DOHH2 (cell line): Measurements from ENCODE around the gene INPP4B.

Source experiments
- H3F3A ChIP-seq: fragments of 200-600 bp; sonication (generic), shearing (Covaris generic); 2 replicates; pipeline ENCODE4 v1.6.0; 2016; ENCODE audit warnings: antibody characterized with exemption, mild to moderate bottlenecking; ENCODE audit not compliant: control insufficient read depth, insufficient read depth
- H3K27ac ChIP-seq: fragments of 200-600 bp; sonication (generic); 2 replicates; pipeline ENCODE4 v1.5.1; 2014; ENCODE audit warnings: low read depth, mild to moderate bottlenecking, low read length, moderate library complexity
- H3K27me3 ChIP-seq: fragments of 200-600 bp; sonication (generic); 2 replicates; pipeline ENCODE4 v1.6.1; 2014; ENCODE audit warnings: mild to moderate bottlenecking, low read length, mixed read lengths; ENCODE audit not compliant: control insufficient read depth
- H3K36me3 ChIP-seq: fragments of 200-600 bp; sonication (generic); 2 replicates; pipeline ENCODE4 v1.6.1; 2014; ENCODE audit warnings: mild to moderate bottlenecking, low read length, moderate library complexity, mixed read lengths; ENCODE audit not compliant: control insufficient read depth
- H3K4me1 ChIP-seq: fragments of 200-600 bp; sonication (generic); 2 replicates; pipeline ENCODE4 v1.6.1; 2014; ENCODE audit warnings: mild to moderate bottlenecking, low read length, mixed read lengths; ENCODE audit not compliant: control insufficient read depth
- H3K4me2 ChIP-seq: fragments of 200-600 bp; sonication (generic); 2 replicates; pipeline ENCODE4 v1.6.0; 2014; ENCODE audit warnings: mild to moderate bottlenecking, low read length, moderate library complexity
- H3K4me3 ChIP-seq: fragments of 200-600 bp; sonication (generic); 2 replicates; pipeline ENCODE4 v1.5.1; 2014; ENCODE audit warnings: mild to moderate bottlenecking, low read length, mixed read lengths
- H3K79me2 ChIP-seq: fragments of 200-600 bp; sonication (generic); 2 replicates; pipeline ENCODE4 v1.6.1; 2014; ENCODE audit warnings: mild to moderate bottlenecking, low read length, mixed read lengths; ENCODE audit not compliant: control insufficient read depth
- H3K9me2 ChIP-seq: fragments of 200-600 bp; sonication (generic); replicated peaks from 2 replicates; pipeline ENCODE4 v1.6.1; 2014; ENCODE audit warnings: mild to moderate bottlenecking, low read length, mixed read lengths; ENCODE audit not compliant: control insufficient read depth
- H3K9me3 ChIP-seq: fragments of 200-600 bp; sonication (generic); 2 replicates; pipeline ENCODE4 v1.6.1; 2014; ENCODE audit warnings: antibody characterized with exemption, low read length, mixed read lengths; ENCODE audit not compliant: control insufficient read depth, insufficient read depth
- H4K20me1 ChIP-seq: fragments of 200-600 bp; sonication (generic); 2 replicates; pipeline ENCODE4 v1.6.0; 2014; ENCODE audit warnings: low read depth, mild to moderate bottlenecking, antibody characterized with exemption, low read length, moderate library complexity; ENCODE audit not compliant: control insufficient read depth, insufficient read depth
- CTCF ChIP-seq: fragments of 200-600 bp; sonication (generic); IDR thresholded peaks from one replicate; pipeline ENCODE4 v1.5.1; 2014; ENCODE audit warnings: antibody characterized with exemption, mild to moderate bottlenecking, low read depth, low read length; ENCODE audit not compliant: poor library complexity, severe bottlenecking
- EZH2phosphoT487 ChIP-seq: fragments of 200-600 bp; sonication (generic); IDR thresholded peaks from 2 replicates; pipeline ENCODE4 v1.6.1; 2017; ENCODE audit warnings: borderline replicate concordance, mild to moderate bottlenecking, antibody characterized with exemption, low read length, moderate library complexity, mixed read lengths

Gene INPP4B

GRCh38 chr4:142778900-142779299, 67.2 kb downstream of the INPP4B start:
- Histone ChIP-seq H3K9me2 (no peaks in the 10 kb centered on the region), H3F3A (no peaks in the 10 kb centered on the region), H3K4me2 (no peak overlapping the region), H3K9me3 (no peaks in the 10 kb centered on the region), H4K20me1 (no peaks in the 10 kb centered on the region), H3K27ac (no peak overlapping the region), H3K36me3 (no peaks in the 10 kb centered on the region), H3K79me2 (no peaks in the 10 kb centered on the region), H3K4me3 (no peak overlapping the region), H3K4me1 (no peaks in the 10 kb centered on the region), H3K27me3 (no peaks in the 10 kb centered on the region)
- TF ChIP-seq EZH2phosphoT487 (no peak), CTCF (no peak)

GRCh38 chr4:142778430-142778829, 67.7 kb downstream of the INPP4B start:
- Histone ChIP-seq H3K79me2 (no peaks in the 10 kb centered on the region), H3K4me2 (no peak overlapping the region), H3F3A (no peaks in the 10 kb centered on the region), H3K9me3 (no peaks in the 10 kb centered on the region), H3K4me3 (no peak overlapping the region), H3K27ac (no peak overlapping the region), H3K27me3 (no peaks in the 10 kb centered on the region), H4K20me1 (no peaks in the 10 kb centered on the region), H3K36me3 (no peaks in the 10 kb centered on the region), H3K4me1 (no peaks in the 10 kb centered on the region), H3K9me2 (no peaks in the 10 kb centered on the region)
- TF ChIP-seq EZH2phosphoT487 (no peak), CTCF (no peak)

- Histone ChIP-seq H3K4me3 (no peak overlapping the region), H3K4me2 (no peak overlapping the region), H3K36me3 (no peaks in the 10 kb centered on the region), H3K4me1 (no peaks in the 10 kb centered on the region), H3K27me3 (no peaks in the 10 kb centered on the region), H3F3A (no peaks in the 10 kb centered on the region), H4K20me1 (no peaks in the 10 kb centered on the region), H3K27ac (no peak overlapping the region), H3K79me2 (no peaks in the 10 kb centered on the region), H3K9me2 (no peaks in the 10 kb centered on the region), H3K9me3 (no peaks in the 10 kb centered on the region)
- no peak for TF ChIP-seq EZH2phosphoT487
- TF ChIP-seq CTCF, result no peak
Measured at GRCh38 chr4:142777045-142777743, 68.9 kb downstream of the INPP4B start.
